NCI-H2196 (cell line): Measurements from ENCODE around the gene AP4B1.
"Not testable (repeated sequence)": the region's sequence is repeated elsewhere in the genome, so short reads cannot be mapped to it uniquely, and the experiment has no call there.

Source experiments
- DNase-seq: peaks from one replicate; lab custom pipeline; 2025; ENCODE audit not compliant: unreplicated experiment; lab: John Stamatoyannopoulos, UW

AP4B1 gene

GRCh38 chr1:113858982-113859381, 45.6 kb downstream of the AP4B1 start:
- DNase-seq, result no peak

GRCh38 chr1:113858418-113858817, 46.2 kb downstream of the AP4B1 start:
- no peak for DNase-seq

- no peak for DNase-seq
These were observed 46.8 kb downstream of the AP4B1 start for GRCh38 chr1:113857776-113858175.

GRCh38 chr1:113856401-113856790, 48.2 kb downstream of the AP4B1 start:
- DNase-seq, result no peak

- DNase-seq, result no peak
These were observed 48.8 kb downstream of the AP4B1 start for GRCh38 chr1:113855630-113856400.

GRCh38 chr1:113854234-113854633, 50.4 kb downstream of the AP4B1 start:
- no peak for DNase-seq

- DNase-seq, result not testable (repeated sequence)
These were observed 51.9 kb downstream of the AP4B1 start for GRCh38 chr1:113852694-113853093.

GRCh38 chr1:113850127-113850796, 54.3 kb downstream of the AP4B1 start:
- no peak for DNase-seq

- DNase-seq, result no peak
These were observed 55.5 kb downstream of the AP4B1 start for GRCh38 chr1:113849072-113849471.

- DNase-seq, result no peak
These were observed 58.1 kb downstream of the AP4B1 start for GRCh38 chr1:113846391-113847035.
